ACC112 (cell line): ENCODE results near the gene GLB1L3.

Experiments
- H2AFZ ChIP-seq: fragments of 200-600 bp; sonication (generic); one replicate; pipeline ENCODE4 v1.6.0; 2017; ENCODE audit warnings: antibody characterized with exemption, low read length; ENCODE audit not compliant: unreplicated experiment
- H3K27ac ChIP-seq: fragments of 200-600 bp; sonication (generic); 2 replicates; pipeline ENCODE4 v1.5.1; 2014; ENCODE audit warnings: low read depth, mild to moderate bottlenecking, antibody characterized with exemption, low read length, moderate library complexity
- H3K27me3 ChIP-seq: fragments of 200-600 bp; sonication (generic); 2 replicates; pipeline ENCODE4 v1.6.1; 2014; ENCODE audit warnings: mild to moderate bottlenecking, antibody characterized with exemption, low read length, moderate library complexity, mixed read lengths; ENCODE audit not compliant: insufficient read depth
- H3K36me3 ChIP-seq: fragments of 200-600 bp; sonication (generic); 2 replicates; pipeline ENCODE4 v1.6.1; 2016; ENCODE audit warnings: mild to moderate bottlenecking, antibody characterized with exemption, low read length, moderate library complexity, mixed read lengths; ENCODE audit not compliant: insufficient read depth
- H3K4me1 ChIP-seq: fragments of 200-600 bp; sonication (generic); one replicate; pipeline ENCODE4 v1.6.1; 2016; ENCODE audit warnings: low read length, mixed read lengths; ENCODE audit not compliant: insufficient read depth, unreplicated experiment, control insufficient read depth
- H3K4me3 ChIP-seq: fragments of 200-600 bp; sonication (generic); 2 replicates; pipeline ENCODE4 v1.5.1; 2014; ENCODE audit warnings: mild to moderate bottlenecking, low read depth, low read length
- H3K79me2 ChIP-seq: fragments of 200-600 bp; sonication (generic); one replicate; pipeline ENCODE4 v1.6.0; 2016; ENCODE audit warnings: low read length; ENCODE audit not compliant: control insufficient read depth, unreplicated experiment, insufficient read depth

GLB1L3 gene

GRCh38 chr11:134264966-134265764 is 11.0 kb upstream of the GLB1L3 start:
- Histone ChIP-seq H3K79me2 (no peaks in the 10 kb centered on the region), H3K4me1 (peaks cover 5% of the 10 kb centered on the region), H3K27ac (no peak overlapping the region), H2AFZ (no peak overlapping the region), H3K36me3 (no peaks in the 10 kb centered on the region), H3K4me3 (no peak overlapping the region), H3K27me3 (no peaks in the 10 kb centered on the region)

- Histone ChIP-seq H3K27me3 (peaks cover 7% of the 10 kb centered on the region), H3K4me1 (peaks cover 5% of the 10 kb centered on the region), H3K27ac (no peak overlapping the region), H3K36me3 (no peaks in the 10 kb centered on the region), H3K4me3 (no peak overlapping the region), H2AFZ (no peak overlapping the region), H3K79me2 (no peaks in the 10 kb centered on the region)
Observed at GRCh38 chr11:134266440-134266839, 9.7 kb upstream of the GLB1L3 start.

- Histone ChIP-seq H3K36me3 (no peaks in the 10 kb centered on the region), H3K4me3 (no peak overlapping the region), H3K27ac (no peak overlapping the region), H3K27me3 (peaks cover 11% of the 10 kb centered on the region), H3K4me1 (peaks cover 5% of the 10 kb centered on the region), H3K79me2 (no peaks in the 10 kb centered on the region), H2AFZ (no peak overlapping the region)
Observed at GRCh38 chr11:134266841-134267251, 9.3 kb upstream of the GLB1L3 start.

- Histone ChIP-seq H3K27ac (no peak overlapping the region), H3K4me1 (peaks cover 5% of the 10 kb centered on the region), H2AFZ (no peak overlapping the region), H3K27me3 (peaks cover 17% of the 10 kb centered on the region), H3K36me3 (no peaks in the 10 kb centered on the region), H3K4me3 (no peak overlapping the region), H3K79me2 (no peaks in the 10 kb centered on the region)
Observed at GRCh38 chr11:134267461-134267860, 8.7 kb upstream of the GLB1L3 start.

- Histone ChIP-seq H3K79me2 (no peaks in the 10 kb centered on the region), H3K4me3 (no peak overlapping the region), H3K27me3 (peaks cover 23% of the 10 kb centered on the region), H2AFZ (no peak overlapping the region), H3K27ac (no peak overlapping the region), H3K4me1 (peaks cover 5% of the 10 kb centered on the region), H3K36me3 (no peaks in the 10 kb centered on the region)
Observed at GRCh38 chr11:134267966-134268365, 8.2 kb upstream of the GLB1L3 start.

GRCh38 chr11:134270250-134270714 is 5.9 kb upstream of the GLB1L3 start:
- Histone ChIP-seq H3K27me3 (peaks cover 46% of the 10 kb centered on the region), H3K79me2 (no peaks in the 10 kb centered on the region), H3K4me1 (peaks cover 5% of the 10 kb centered on the region), H3K36me3 (no peaks in the 10 kb centered on the region), H3K4me3 (no peak overlapping the region), H3K27ac (no peak overlapping the region), H2AFZ (no peak overlapping the region)

GRCh38 chr11:134271978-134272377 is 4.2 kb upstream of the GLB1L3 start:
- Histone ChIP-seq H3K79me2 (no peaks in the 10 kb centered on the region), H3K27me3 (peaks cover 63% of the 10 kb centered on the region), H3K4me3 (no peak overlapping the region), H3K4me1 (no peaks in the 10 kb centered on the region), H2AFZ (no peak overlapping the region), H3K27ac (no peak overlapping the region), H3K36me3 (no peaks in the 10 kb centered on the region)

- peaks cover 69% of the 10 kb centered on the region for H3K27me3 ChIP-seq
- H3K36me3 ChIP-seq = no peaks in the 10 kb centered on the region
- no peak overlapping the region for H2AFZ ChIP-seq
- H3K4me1 ChIP-seq = no peaks in the 10 kb centered on the region
- H3K4me3 ChIP-seq = no peak overlapping the region
- H3K27ac ChIP-seq = no peak overlapping the region
- H3K79me2 ChIP-seq = no peaks in the 10 kb centered on the region
Observed at GRCh38 chr11:134272381-134273316, 3.5 kb upstream of the GLB1L3 start.

- no peak overlapping the region for H2AFZ ChIP-seq
- H3K79me2 ChIP-seq = no peaks in the 10 kb centered on the region
- peaks cover 76% of the 10 kb centered on the region for H3K27me3 ChIP-seq
- no peak overlapping the region for H3K27ac ChIP-seq
- H3K36me3 ChIP-seq = no peaks in the 10 kb centered on the region
- H3K4me3 ChIP-seq = no peak overlapping the region
- no peaks in the 10 kb centered on the region for H3K4me1 ChIP-seq
Observed at GRCh38 chr11:134273317-134273712, 2.9 kb upstream of the GLB1L3 start.

GRCh38 chr11:134275188-134275533 is 1.0 kb upstream of the GLB1L3 start:
- H3K4me1 ChIP-seq = no peaks in the 10 kb centered on the region
- H3K4me3 ChIP-seq = no peak overlapping the region
- no peak overlapping the region for H3K27ac ChIP-seq
- H3K79me2 ChIP-seq = no peaks in the 10 kb centered on the region
- no peaks in the 10 kb centered on the region for H3K36me3 ChIP-seq
- H2AFZ ChIP-seq = no peak overlapping the region
- peaks cover 85% of the 10 kb centered on the region for H3K27me3 ChIP-seq
